GM18951 (cell line): ENCODE results near the gene NPC2.

Experiments used
- POLR2A ChIP-seq: IDR thresholded peaks from 4 replicates; pipeline ENCODE4 v1.6.1; 2011; ENCODE audit warnings: mild to moderate bottlenecking; ENCODE audit not compliant: insufficient read length, insufficient read depth; ENCODE audit errors: extremely low read depth
- in situ Hi-C: fragments of 300-500 bp; cut with MboI; formaldehyde crosslinking; loops from one replicate; pipeline ENCODE4 v1.12.0; 2022; ENCODE audit warnings: low sequenced_read_pairs, mixed read lengths, inconsistent platforms; ENCODE audit not compliant: unreplicated experiment

Gene NPC2

DNA sequence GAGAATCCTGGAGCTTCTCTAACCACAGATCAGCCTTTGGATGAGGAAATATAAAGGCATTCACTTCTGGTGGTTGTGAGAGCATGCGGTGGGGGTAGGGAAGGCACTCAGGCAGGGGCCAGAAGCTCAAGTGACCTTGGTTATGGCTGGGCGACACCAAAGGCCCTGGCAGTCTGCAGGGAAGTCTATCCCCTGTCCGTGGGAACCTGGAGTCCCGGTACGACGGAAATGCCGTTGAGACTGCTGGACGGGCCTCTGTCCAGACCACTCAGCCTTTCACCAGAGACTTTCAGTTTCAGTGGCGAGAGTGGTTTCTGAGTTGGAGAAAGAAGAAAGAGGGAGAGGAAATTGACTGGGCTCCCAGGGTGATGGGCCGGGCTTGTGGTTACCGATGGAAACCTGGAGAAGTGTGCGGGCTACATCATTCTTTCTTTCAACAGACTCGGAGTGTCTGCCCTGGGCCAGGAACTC, 21.4 kb upstream of the NPC2 start:
- in situ Hi-C loops: no loop called here
- TF ChIP-seq POLR2A: no peak

- in situ Hi-C loops: no loop called here
- no peak for TF ChIP-seq POLR2A
Observed at GRCh38 chr14:74511966-74512830, 19.1 kb upstream of the NPC2 start.

DNA sequence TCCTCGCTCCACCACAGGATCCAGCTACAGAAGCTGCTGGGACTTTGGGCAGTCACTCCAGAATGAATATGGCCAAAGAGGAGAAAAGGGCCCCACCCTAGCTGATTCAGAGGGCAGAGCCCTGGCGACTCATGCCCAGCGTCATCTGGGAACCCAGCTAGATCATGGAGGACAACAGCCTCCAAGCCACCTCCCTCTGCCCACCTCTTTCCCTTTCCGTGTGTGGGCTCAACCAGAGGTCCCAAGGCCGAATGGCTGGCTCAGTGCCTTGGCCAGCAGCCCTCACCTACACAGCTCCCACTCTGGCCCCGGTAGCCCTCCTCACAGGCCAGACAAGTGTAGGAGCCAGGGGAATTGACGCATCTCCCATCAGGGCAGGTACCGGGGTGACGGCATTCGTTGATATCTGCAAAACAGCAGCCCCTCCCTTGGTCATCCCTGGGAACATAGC, 17.9 kb upstream of the NPC2 start:
- in situ Hi-C loops: no loop called here
- TF ChIP-seq POLR2A: no peak

DNA sequence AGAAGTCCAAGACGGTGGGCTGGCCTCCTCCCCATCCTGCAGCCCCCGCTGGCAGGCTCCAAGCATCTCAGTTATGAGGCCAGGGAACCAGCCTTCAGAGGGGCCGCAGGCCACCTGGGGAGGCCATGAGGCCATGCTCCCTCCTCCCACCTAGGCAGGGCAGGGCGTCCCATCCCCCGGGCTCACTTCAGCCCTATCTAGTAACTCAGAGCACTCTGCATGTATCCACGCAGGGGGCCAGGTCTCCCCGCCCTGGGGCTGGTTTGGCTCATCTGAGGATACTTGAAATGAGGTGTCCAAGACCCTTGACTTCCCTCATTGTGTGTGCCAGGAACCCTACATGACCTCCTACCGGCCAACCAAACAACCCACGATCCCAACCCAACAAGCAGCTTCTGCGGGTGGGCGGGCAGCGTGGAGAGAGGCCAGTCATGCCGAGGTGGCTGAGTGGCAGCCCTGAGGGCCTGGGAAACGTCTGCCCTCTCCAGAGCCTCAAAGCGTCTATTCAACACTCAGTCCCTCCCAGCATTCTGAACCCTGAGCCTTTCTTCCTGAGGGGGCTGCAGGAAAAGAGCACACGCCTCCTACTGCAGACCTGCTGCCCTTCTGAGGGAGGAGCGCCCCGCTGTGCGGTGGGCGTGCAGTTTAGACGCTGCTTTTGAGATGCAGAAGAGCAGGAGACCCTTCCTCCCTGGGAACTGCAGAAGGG, 17.3 kb upstream of the NPC2 start:
- in situ Hi-C loops: no loop called here
- no peak for TF ChIP-seq POLR2A

- in situ Hi-C loops: no loop called here
Observed at GRCh38 chr14:74509587-74510222, 16.6 kb upstream of the NPC2 start.

DNA sequence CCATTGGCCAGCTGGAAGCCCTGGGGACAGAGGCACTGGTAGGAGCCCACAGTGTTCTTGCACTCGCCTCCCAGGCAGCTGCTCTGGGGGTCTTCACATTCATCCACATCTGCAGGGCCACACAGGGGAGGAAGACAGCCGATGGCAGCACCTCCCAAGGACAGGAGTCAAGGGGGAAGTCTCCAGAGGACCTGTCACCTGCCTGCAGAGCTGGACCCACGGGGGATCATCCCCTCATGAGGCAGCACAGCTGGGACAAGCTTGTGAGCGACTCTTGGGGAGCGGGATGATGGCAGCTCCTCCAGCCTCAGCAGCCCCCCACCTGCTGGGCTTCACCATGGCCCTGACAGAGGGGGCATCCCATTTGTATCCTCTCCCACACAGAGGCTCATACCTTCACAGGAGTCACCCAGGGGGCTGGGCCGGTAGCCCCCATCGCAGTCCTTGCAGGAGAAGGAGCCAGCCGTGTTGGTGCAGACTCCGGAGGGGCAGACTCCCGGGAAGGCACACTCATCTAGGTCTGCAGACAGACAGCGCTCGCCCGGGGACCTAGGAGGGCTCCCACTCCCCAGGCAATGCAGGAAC, 15.8 kb upstream of the NPC2 start:
- no peak for TF ChIP-seq POLR2A
- in situ Hi-C loops: no loop called here

More at GRCh38 chr14:74509587-74510222, 16.6 kb upstream of the NPC2 start:
- no peak for TF ChIP-seq POLR2A

DNA sequence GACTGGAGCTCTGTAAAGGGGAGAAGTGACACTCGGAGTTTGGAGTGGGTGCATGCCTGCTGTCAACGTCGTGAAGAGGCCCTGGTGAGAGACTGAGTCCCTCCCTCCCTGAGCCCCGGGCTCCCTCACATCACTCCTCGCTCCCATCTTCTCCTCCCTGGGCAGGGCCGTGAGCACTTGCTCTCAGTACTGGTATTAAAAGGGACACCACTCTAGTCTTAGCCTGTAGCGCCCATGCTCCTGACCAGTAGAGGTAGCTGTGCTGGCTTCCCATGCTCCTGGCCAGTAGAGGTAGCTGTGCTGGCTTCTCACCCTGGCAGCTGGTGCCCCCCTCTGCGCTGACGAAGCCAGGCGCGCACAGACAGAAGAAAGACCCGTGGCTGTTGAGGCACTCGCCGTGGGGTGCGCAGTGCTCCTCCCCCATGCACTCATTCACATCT, 15.2 kb upstream of the NPC2 start:
- in situ Hi-C loops: no loop called here
- no peak for TF ChIP-seq POLR2A

GRCh38 chr14:74507840-74508239, 14.7 kb upstream of the NPC2 start:
- no peak for TF ChIP-seq POLR2A

GRCh38 chr14:74507085-74507484, 14.0 kb upstream of the NPC2 start:
- in situ Hi-C loops: no loop called here
- no peak for TF ChIP-seq POLR2A

More at GRCh38 chr14:74507840-74508239, 14.7 kb upstream of the NPC2 start:
- in situ Hi-C loops: no loop called here

- TF ChIP-seq POLR2A: no peak
- in situ Hi-C loops: no loop called here
Observed at GRCh38 chr14:74506411-74506851, 13.3 kb upstream of the NPC2 start.

- no peak for TF ChIP-seq POLR2A
Observed at GRCh38 chr14:74505831-74506230, 12.7 kb upstream of the NPC2 start.

DNA sequence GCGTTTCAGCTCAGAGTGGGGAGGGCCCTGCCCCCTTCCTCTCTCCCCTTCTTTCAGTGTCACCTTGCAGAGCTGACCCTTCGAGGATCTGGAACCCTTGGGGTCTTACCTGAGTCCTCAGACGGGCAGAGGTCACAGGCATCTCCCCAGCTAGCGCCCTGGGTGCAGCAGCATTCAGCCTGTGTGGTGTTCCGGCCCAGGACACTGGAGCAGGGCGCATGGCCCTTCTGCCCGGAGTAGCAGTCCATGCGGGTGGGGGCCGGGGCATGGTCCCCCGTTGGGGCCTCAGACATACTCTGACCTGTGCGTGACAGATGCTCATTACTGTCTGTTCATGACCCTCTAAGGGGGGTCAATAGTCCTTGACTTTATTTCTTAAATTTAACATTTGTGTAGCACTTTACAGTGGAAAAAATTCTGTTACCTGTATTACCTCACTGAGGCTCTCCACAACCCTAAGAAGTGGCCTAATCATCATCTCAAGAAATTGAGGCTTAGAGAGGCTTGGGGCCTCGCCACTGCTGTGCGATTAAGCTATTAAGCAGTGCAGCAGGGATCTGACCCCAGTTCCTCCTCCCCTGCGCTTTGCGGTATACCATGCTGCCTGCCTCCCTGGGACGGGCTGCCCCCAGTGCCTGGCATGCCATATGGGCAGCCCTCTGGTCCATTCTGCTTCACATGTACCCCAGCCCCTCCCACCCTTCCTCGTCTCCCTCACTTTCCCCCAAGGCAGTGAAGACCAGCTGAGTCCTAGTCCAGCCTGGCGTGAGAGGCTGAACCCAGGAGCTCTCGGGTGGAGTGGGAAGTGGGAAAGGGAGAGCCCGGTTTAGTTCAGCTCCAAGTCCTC, 12.0 kb upstream of the NPC2 start:
- in situ Hi-C loops: no loop called here
- TF ChIP-seq POLR2A: no peak

More at GRCh38 chr14:74505831-74506230, 12.7 kb upstream of the NPC2 start:
- in situ Hi-C loops: no loop called here

- in situ Hi-C loops: no loop called here
- TF ChIP-seq POLR2A: no peak
Observed at GRCh38 chr14:74504412-74504811, 11.3 kb upstream of the NPC2 start.
